ENCODE measurements around the gene NCKAP5.

The NCKAP5 gene

GRCh38 chr2:133568172-133568571, at the start of gene NCKAP5:
NCKAP5 (minus strand) TSS chr2:133568463; CDS start chr2:133517526, 50,937 bp downstream.
- DNase-seq, result no peak

GRCh38 chr2:133609664-133610063, 41.4 kb upstream of the NCKAP5 start:
- DNase-seq, result no peak

GRCh38 chr2:133608291-133608690, 40.0 kb upstream of the NCKAP5 start:
- no peak for DNase-seq

GRCh38 chr2:133607679-133608078, 39.4 kb upstream of the NCKAP5 start:
- DNase-seq, result no peak

- DNase-seq, result no peak
Measured at GRCh38 chr2:133606616-133607015, 38.4 kb upstream of the NCKAP5 start.

GRCh38 chr2:133605766-133606137, 37.5 kb upstream of the NCKAP5 start:
- no peak for DNase-seq

GRCh38 chr2:133605011-133605765, 36.9 kb upstream of the NCKAP5 start:
- DNase-seq, result no peak

GRCh38 chr2:133603109-133603508, 34.8 kb upstream of the NCKAP5 start:
- DNase-seq, result no peak

- no peak for DNase-seq
Measured at GRCh38 chr2:133602538-133602937, 34.3 kb upstream of the NCKAP5 start.

- no peak for DNase-seq
Measured at GRCh38 chr2:133600266-133600928, 32.1 kb upstream of the NCKAP5 start.

- no peak for DNase-seq
Measured at GRCh38 chr2:133599811-133600210, 31.5 kb upstream of the NCKAP5 start.

GRCh38 chr2:133599211-133599803, 31.0 kb upstream of the NCKAP5 start:
- no peak for DNase-seq

- DNase-seq, result no peak
Measured at GRCh38 chr2:133598769-133599168, 30.5 kb upstream of the NCKAP5 start.

- no peak for DNase-seq
Measured at GRCh38 chr2:133596701-133597393, 28.6 kb upstream of the NCKAP5 start.

- DNase-seq, result no peak
Measured at GRCh38 chr2:133591164-133591563, 22.9 kb upstream of the NCKAP5 start.

GRCh38 chr2:133589456-133589855, 21.2 kb upstream of the NCKAP5 start:
- no peak for DNase-seq

- no peak for DNase-seq
Measured at GRCh38 chr2:133588144-133588543, 19.9 kb upstream of the NCKAP5 start.

GRCh38 chr2:133586978-133587377, 18.7 kb upstream of the NCKAP5 start:
- DNase-seq, result no peak

- DNase-seq, result no peak
Measured at GRCh38 chr2:133581010-133581760, 12.9 kb upstream of the NCKAP5 start.

- DNase-seq, result no peak
Measured at GRCh38 chr2:133579274-133579673, 11.0 kb upstream of the NCKAP5 start.

GRCh38 chr2:133576714-133577113, 8.5 kb upstream of the NCKAP5 start:
- DNase-seq, result no peak

GRCh38 chr2:133574620-133575019, 6.4 kb upstream of the NCKAP5 start:
- DNase-seq, result no peak

- DNase-seq, result no peak
Measured at GRCh38 chr2:133574186-133574585, 5.9 kb upstream of the NCKAP5 start.
